Progenitor cell of endocrine pancreas (in vitro differentiated cells): ENCODE results near the gene VWDE. TPM values are rescaled to one million over a fixed set of nuclear protein-coding genes. Genes with fewer than 3 reads are reported as not detected.

Source experiments
- DNase-seq: peaks from one replicate; pipeline ENCODE4 v3.0.0; 2021; ENCODE audit warnings: low spot score; ENCODE audit not compliant: unreplicated experiment
- H3K27ac Mint-ChIP-seq: 2 replicates; pipeline ENCODE4 v1.8.0; 2021; ENCODE audit warnings: mild to moderate bottlenecking, moderate library complexity, mixed read lengths
- H3K27me3 Mint-ChIP-seq: 2 replicates; pipeline ENCODE4 v1.8.0; 2021; ENCODE audit warnings: mixed read lengths
- H3K36me3 Mint-ChIP-seq: 2 replicates; pipeline ENCODE4 v1.8.0; 2022; ENCODE audit warnings: mixed read lengths; ENCODE audit not compliant: insufficient read depth
- H3K4me1 Mint-ChIP-seq: 2 replicates; pipeline ENCODE4 v1.8.0; 2021; ENCODE audit warnings: low read depth, mixed read lengths
- H3K4me3 Mint-ChIP-seq: 2 replicates; pipeline ENCODE4 v1.8.0; 2021; ENCODE audit warnings: low read depth, mild to moderate bottlenecking, moderate library complexity, mixed read lengths
- H3K9me3 Mint-ChIP-seq: 2 replicates; pipeline ENCODE4 v1.8.0; 2021; ENCODE audit warnings: low read depth, mixed read lengths
- CTCF ChIP-seq: fragments of 200-600 bp; sonication (generic); IDR thresholded peaks from one replicate; pipeline ENCODE4 v1.5.0; 2021; ENCODE audit warnings: antibody characterized with exemption, mild to moderate bottlenecking; ENCODE audit not compliant: unreplicated experiment
- total RNA-seq: library from RNA; stranded (reverse); gene quantifications from 2 replicates; pipeline ENCODE4 v1.2.1, GENCODE V29; 2021

Gene VWDE
- total RNA-seq, 1 donor from 2014 or later = 5.8 TPM

- no peak overlapping the region for H3K4me3 Mint-ChIP-seq
- DNase-seq = no peak
- H3K27me3 Mint-ChIP-seq = no peaks in the 10 kb centered on the region
- H3K36me3 Mint-ChIP-seq = no peaks in the 10 kb centered on the region
- H3K27ac Mint-ChIP-seq = no peak overlapping the region
- H3K4me1 Mint-ChIP-seq = no peaks in the 10 kb centered on the region
- no peaks in the 10 kb centered on the region for H3K9me3 Mint-ChIP-seq
- TF ChIP-seq CTCF = no peak
These were observed 66.6 kb downstream of the VWDE start for GRCh38 chr7:12337095-12337494.

- no peaks in the 10 kb centered on the region for H3K36me3 Mint-ChIP-seq
- peak overlapping the region; percentile 35 for H3K27ac Mint-ChIP-seq
- H3K4me1 Mint-ChIP-seq = no peaks in the 10 kb centered on the region
- DNase-seq = no peak
- no peaks in the 10 kb centered on the region for H3K9me3 Mint-ChIP-seq
- no peak overlapping the region for H3K4me3 Mint-ChIP-seq
- TF ChIP-seq CTCF = no peak
- H3K27me3 Mint-ChIP-seq = no peaks in the 10 kb centered on the region
These were observed 74.5 kb downstream of the VWDE start for GRCh38 chr7:12328888-12329770.

- H3K27me3 Mint-ChIP-seq = no peaks in the 10 kb centered on the region
- H3K27ac Mint-ChIP-seq = no peak overlapping the region
- H3K9me3 Mint-ChIP-seq = no peaks in the 10 kb centered on the region
- no peaks in the 10 kb centered on the region for H3K4me1 Mint-ChIP-seq
- no peak overlapping the region for H3K4me3 Mint-ChIP-seq
- TF ChIP-seq CTCF = no peak
- DNase-seq = no peak
- no peaks in the 10 kb centered on the region for H3K36me3 Mint-ChIP-seq
These were observed 75.7 kb downstream of the VWDE start for GRCh38 chr7:12327922-12328321.

- H3K27me3 Mint-ChIP-seq = no peaks in the 10 kb centered on the region
- no peaks in the 10 kb centered on the region for H3K36me3 Mint-ChIP-seq
- no peaks in the 10 kb centered on the region for H3K4me1 Mint-ChIP-seq
- no peak overlapping the region for H3K4me3 Mint-ChIP-seq
- no peak for TF ChIP-seq CTCF
- no peak for DNase-seq
- no peaks in the 10 kb centered on the region for H3K9me3 Mint-ChIP-seq
- no peak overlapping the region for H3K27ac Mint-ChIP-seq
These were observed 78.0 kb downstream of the VWDE start for GRCh38 chr7:12325646-12326045.

GRCh38 chr7:12323415-12323814, 80.2 kb downstream of the VWDE start:
- Mint-ChIP-seq H3K36me3 (no peaks in the 10 kb centered on the region), H3K4me1 (peaks cover under 1% of the 10 kb centered on the region), H3K27me3 (no peaks in the 10 kb centered on the region), H3K9me3 (no peaks in the 10 kb centered on the region), H3K4me3 (no peak overlapping the region), H3K27ac (no peak overlapping the region)
- no peak for TF ChIP-seq CTCF
- DNase-seq = no peak
